ENCODE measurements around the gene TRMT1L. TPM values are rescaled to one million over a fixed set of nuclear protein-coding genes. Genes with fewer than 3 reads are reported as not detected.
"Not testable (repeated sequence)": the region's sequence is repeated elsewhere in the genome, so short reads cannot be mapped to it uniquely, and the experiment has no call there.

TRMT1L gene, protein sequence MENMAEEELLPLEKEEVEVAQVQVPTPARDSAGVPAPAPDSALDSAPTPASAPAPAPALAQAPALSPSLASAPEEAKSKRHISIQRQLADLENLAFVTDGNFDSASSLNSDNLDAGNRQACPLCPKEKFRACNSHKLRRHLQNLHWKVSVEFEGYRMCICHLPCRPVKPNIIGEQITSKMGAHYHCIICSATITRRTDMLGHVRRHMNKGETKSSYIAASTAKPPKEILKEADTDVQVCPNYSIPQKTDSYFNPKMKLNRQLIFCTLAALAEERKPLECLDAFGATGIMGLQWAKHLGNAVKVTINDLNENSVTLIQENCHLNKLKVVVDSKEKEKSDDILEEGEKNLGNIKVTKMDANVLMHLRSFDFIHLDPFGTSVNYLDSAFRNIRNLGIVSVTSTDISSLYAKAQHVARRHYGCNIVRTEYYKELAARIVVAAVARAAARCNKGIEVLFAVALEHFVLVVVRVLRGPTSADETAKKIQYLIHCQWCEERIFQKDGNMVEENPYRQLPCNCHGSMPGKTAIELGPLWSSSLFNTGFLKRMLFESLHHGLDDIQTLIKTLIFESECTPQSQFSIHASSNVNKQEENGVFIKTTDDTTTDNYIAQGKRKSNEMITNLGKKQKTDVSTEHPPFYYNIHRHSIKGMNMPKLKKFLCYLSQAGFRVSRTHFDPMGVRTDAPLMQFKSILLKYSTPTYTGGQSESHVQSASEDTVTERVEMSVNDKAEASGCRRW
- total RNA-seq (ENCODE audit: unreplicated experiment): 13.5 TPM
- long read RNA-seq, full-length matches to known transcripts: 3 of 4 reads
- long read RNA-seq, partial matches to known transcripts: 0 of 4 reads
- long read RNA-seq, other reads (novel, unspliced or antisense): 1 of 4 reads

DNA sequence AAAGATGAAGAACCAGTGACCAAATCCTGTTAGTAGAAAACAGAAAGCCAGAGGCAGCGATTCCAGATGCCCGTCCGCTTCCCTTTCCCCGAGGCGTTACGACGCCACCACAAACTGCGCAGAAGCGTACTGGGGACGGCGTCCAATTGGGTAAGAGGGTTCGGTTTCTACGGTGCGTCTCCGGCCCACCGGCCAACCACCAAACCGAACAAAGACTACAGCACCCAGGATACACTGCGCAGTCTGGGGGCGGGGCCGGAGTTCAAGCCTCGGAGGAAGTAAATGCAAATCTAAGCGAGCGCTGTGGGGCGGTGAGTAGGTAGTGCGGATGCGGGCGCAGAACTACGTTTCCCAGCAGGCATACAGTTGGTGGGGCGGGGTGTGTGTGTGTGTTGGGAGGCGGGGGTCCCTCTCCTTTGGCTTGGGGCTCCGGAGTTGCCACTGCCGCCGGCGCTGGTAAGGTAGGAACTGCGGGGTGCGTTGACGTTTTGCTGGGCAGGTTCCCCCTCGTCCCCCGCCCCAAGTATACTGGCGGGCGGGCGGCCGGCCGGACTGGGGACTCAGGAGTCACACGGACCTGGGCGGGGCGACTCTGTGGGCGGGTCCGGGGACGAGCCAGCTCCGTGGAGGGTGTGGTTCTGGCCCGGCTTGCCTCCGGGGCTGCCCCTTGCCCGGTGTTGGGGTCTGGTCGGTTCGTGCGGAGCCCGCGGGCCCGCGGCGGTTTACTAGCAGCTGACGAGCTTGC, at the start of gene TRMT1L, which contains the start of gene SWT1:
Gene TRMT1L, minus strand, starts transcription at position 100 of the 745 bp plus-strand sequence. CDS start 241 bp downstream, outside the sequence.
Gene SWT1, plus strand, starts transcription at position 314 of the 745 bp plus-strand sequence. CDS start 3,675 bp downstream, outside the sequence.
- Mint-ChIP-seq H3K4me1 (ENCODE audit: low read depth, unreplicated experiment) (peaks cover 15% of the 10 kb centered on the region), H3K36me3 (ENCODE audit: unreplicated experiment) (no peaks in the 10 kb centered on the region), H3K9me3 (ENCODE audit: unreplicated experiment) (peaks cover 7% of the 10 kb centered on the region), H3K27me3 (ENCODE audit: unreplicated experiment) (peaks cover 7% of the 10 kb centered on the region), H3K4me3 (ENCODE audit: unreplicated experiment) (peak within 1 kb of the TSS; percentile 99), H3K27ac (ENCODE audit: unreplicated experiment) (peak within 1 kb of the TSS; percentile 96)
- peak; percentile 98 for DNase-seq
- TF ChIP-seq, protein P1, sequence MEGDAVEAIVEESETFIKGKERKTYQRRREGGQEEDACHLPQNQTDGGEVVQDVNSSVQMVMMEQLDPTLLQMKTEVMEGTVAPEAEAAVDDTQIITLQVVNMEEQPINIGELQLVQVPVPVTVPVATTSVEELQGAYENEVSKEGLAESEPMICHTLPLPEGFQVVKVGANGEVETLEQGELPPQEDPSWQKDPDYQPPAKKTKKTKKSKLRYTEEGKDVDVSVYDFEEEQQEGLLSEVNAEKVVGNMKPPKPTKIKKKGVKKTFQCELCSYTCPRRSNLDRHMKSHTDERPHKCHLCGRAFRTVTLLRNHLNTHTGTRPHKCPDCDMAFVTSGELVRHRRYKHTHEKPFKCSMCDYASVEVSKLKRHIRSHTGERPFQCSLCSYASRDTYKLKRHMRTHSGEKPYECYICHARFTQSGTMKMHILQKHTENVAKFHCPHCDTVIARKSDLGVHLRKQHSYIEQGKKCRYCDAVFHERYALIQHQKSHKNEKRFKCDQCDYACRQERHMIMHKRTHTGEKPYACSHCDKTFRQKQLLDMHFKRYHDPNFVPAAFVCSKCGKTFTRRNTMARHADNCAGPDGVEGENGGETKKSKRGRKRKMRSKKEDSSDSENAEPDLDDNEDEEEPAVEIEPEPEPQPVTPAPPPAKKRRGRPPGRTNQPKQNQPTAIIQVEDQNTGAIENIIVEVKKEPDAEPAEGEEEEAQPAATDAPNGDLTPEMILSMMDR (IDR thresholded peaks at IDR 0.05; ENCODE audit: partially characterized antibody, unreplicated experiment): no peak

GRCh38 chr1:185200889-185201288, 44.1 kb upstream of the TRMT1L start:
- Mint-ChIP-seq H3K9me3 (ENCODE audit: unreplicated experiment) (no peaks in the 10 kb centered on the region), H3K27me3 (ENCODE audit: unreplicated experiment) (no peaks in the 10 kb centered on the region), H3K4me3 (ENCODE audit: unreplicated experiment) (no peak overlapping the region), H3K27ac (ENCODE audit: unreplicated experiment) (no peak overlapping the region), H3K36me3 (ENCODE audit: unreplicated experiment) (peaks cover 22% of the 10 kb centered on the region), H3K4me1 (ENCODE audit: low read depth, unreplicated experiment) (no peaks in the 10 kb centered on the region)
- TF ChIP-seq, protein P1 (IDR thresholded peaks at IDR 0.05; ENCODE audit: partially characterized antibody, unreplicated experiment): no peak
- DNase-seq: no peak

DNA sequence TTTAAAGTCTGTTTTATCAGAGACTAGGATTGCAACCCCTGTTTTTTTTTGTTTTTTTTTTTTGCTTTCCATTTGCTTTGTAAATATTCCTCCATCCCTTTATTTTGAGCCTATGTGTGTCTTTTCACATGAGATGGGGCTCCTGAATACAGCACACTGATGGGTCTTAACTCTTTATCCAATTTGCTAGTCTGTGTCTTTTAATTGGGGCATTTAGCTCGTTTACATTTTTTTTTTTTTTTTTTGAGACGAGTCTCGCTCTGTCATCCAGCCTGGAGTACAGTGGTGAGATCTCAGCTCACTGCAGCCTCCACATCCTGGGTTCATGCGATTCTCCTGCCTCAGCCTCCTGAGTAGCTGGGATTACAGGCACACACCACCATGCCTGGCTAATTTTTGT, 42.0 kb upstream of the TRMT1L start:
- H3K9me3 Mint-ChIP-seq (ENCODE audit: unreplicated experiment); H3K4me1 Mint-ChIP-seq (ENCODE audit: low read depth, unreplicated experiment); DNase-seq; H3K27ac Mint-ChIP-seq (ENCODE audit: unreplicated experiment); H3K27me3 Mint-ChIP-seq (ENCODE audit: unreplicated experiment); H3K4me3 Mint-ChIP-seq (ENCODE audit: unreplicated experiment): not testable (repeated sequence)
- H3K36me3 Mint-ChIP-seq (ENCODE audit: unreplicated experiment): peaks cover 22% of the 10 kb centered on the region

DNA sequence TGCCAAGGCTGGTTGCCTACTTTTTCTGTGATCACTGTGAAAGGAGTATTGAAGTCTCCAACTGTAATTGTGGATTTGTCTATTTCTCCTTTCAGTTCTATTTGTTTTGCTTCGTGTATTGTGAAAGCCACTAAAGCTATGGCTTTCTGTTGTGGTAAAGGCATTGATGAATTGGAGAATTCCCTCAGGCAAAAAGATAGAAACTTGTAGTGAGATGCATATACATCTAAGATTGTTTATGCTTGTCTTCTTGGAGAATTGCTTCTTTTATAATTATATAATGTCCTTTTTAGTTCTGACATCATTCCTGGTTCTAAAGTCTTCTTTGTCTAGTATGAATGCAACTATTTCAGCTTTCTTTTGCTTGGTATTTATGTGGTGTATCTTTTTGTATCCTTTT, 37.0 kb upstream of the TRMT1L start:
- no peaks in the 10 kb centered on the region for H3K9me3 Mint-ChIP-seq (ENCODE audit: unreplicated experiment)
- no peak for DNase-seq
- TF ChIP-seq, protein P1 (IDR thresholded peaks at IDR 0.05; ENCODE audit: partially characterized antibody, unreplicated experiment): no peak
- H3K36me3 Mint-ChIP-seq (ENCODE audit: unreplicated experiment): peaks cover 16% of the 10 kb centered on the region
- H3K4me3 Mint-ChIP-seq (ENCODE audit: unreplicated experiment): no peak overlapping the region
- H3K27ac Mint-ChIP-seq (ENCODE audit: unreplicated experiment): no peak overlapping the region
- H3K27me3 Mint-ChIP-seq (ENCODE audit: unreplicated experiment): no peaks in the 10 kb centered on the region
- no peaks in the 10 kb centered on the region for H3K4me1 Mint-ChIP-seq (ENCODE audit: low read depth, unreplicated experiment)

GRCh38 chr1:185170291-185170848, 13.6 kb upstream of the TRMT1L start:
- no peak overlapping the region for H3K4me3 Mint-ChIP-seq (ENCODE audit: unreplicated experiment)
- H3K9me3 Mint-ChIP-seq (ENCODE audit: unreplicated experiment): peaks cover 3% of the 10 kb centered on the region
- TF ChIP-seq, protein P1 (IDR thresholded peaks at IDR 0.05; ENCODE audit: partially characterized antibody, unreplicated experiment): peak; percentile 55
- no peak overlapping the region for H3K27ac Mint-ChIP-seq (ENCODE audit: unreplicated experiment)
- no peaks in the 10 kb centered on the region for H3K27me3 Mint-ChIP-seq (ENCODE audit: unreplicated experiment)
- no peaks in the 10 kb centered on the region for H3K4me1 Mint-ChIP-seq (ENCODE audit: low read depth, unreplicated experiment)
- DNase-seq: peak; percentile 20
- no peaks in the 10 kb centered on the region for H3K36me3 Mint-ChIP-seq (ENCODE audit: unreplicated experiment)
